VCaP (cell line): ENCODE measurements around the gene PDRG1.

ENCODE experiments used
- H3K27ac ChIP-seq: fragments of 450-650 bp; 2 replicates; pipeline ENCODE4 v1.5.1; 2017
- CTCF ChIP-seq: fragments of 450-650 bp; conservative IDR thresholded peaks from 2 replicates; pipeline ENCODE4 v1.5.1; 2017; ENCODE audit warnings: mild to moderate bottlenecking, moderate library complexity

PDRG1 gene

GRCh38 chr20:31909253-31910070 is 42.4 kb downstream of the PDRG1 start:
- TF ChIP-seq CTCF, result no peak
- no peak overlapping the region for H3K27ac ChIP-seq

DNA sequence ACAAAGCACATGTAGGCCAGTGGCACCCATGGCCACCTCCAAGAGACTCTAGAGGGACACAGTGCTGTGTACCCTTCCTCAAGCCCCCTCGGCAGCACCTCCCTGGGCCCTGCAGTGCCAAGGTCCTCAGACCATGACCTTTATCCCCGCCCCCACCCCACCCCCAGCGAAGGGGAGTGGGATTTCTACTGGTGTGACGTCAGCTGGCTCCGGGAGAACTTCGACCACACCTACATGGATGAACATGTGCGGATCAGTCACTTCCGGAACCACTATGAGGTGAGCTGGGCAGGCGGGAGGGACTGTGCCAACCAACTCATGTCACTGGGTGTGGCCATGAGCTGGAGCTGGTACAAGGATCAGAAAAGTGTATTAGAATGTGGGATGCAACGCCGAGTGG is 43.4 kb downstream of the PDRG1 start:
- no peak for TF ChIP-seq CTCF

GRCh38 chr20:31908016-31908415 is 43.8 kb downstream of the PDRG1 start:
- no peak overlapping the region for H3K27ac ChIP-seq
- no peak for TF ChIP-seq CTCF

More for the DNA sequence above, 43.4 kb downstream of the PDRG1 start:
- no peak overlapping the region for H3K27ac ChIP-seq

DNA sequence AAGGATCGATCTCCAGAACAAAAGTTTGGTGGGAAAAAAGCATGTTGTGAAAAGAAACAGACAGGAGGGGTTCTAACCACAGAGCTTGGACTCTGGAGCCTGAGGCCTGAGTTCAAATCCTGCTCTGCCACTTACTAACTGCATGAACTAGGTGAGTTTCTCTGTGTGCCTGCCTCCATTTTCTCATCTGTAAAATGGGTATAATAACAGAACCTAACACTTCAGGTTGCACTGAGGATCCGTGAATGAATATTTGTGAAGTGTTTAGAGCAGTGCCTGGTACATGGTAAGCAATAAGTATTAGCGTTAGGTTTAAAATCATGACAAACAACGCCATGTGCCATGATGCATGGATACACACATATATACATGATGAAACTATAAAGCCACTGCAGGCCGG is 44.8 kb downstream of the PDRG1 start:
- H3K27ac ChIP-seq, result no peak overlapping the region
- no peak for TF ChIP-seq CTCF

DNA sequence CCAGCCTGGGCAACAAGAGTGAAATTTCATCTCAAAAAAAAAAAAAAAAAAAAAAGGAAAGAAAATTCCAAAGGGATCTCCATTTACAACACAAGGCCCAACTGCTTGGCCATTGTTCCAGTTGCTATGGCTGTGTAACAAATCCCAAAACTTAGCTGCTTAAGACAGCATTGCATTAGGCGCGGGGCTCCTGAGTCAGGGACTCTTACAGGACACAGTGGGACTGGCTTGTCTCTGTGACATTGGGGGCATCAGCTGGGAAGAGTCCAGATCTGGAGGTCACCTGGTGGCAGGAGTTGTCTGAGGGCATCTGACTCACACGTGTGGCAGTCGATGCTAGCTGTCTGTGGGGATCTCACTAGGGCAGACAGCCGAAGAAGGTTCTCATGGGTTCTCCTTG is 45.8 kb downstream of the PDRG1 start:
- no peak overlapping the region for H3K27ac ChIP-seq
- TF ChIP-seq CTCF, result no peak

GRCh38 chr20:31903627-31904386 is 48.0 kb downstream of the PDRG1 start:
- no peak for TF ChIP-seq CTCF

GRCh38 chr20:31901615-31902014 is 50.2 kb downstream of the PDRG1 start:
- no peak overlapping the region for H3K27ac ChIP-seq
- TF ChIP-seq CTCF, result no peak

More at GRCh38 chr20:31903627-31904386, 48.0 kb downstream of the PDRG1 start:
- H3K27ac ChIP-seq, result no peak overlapping the region
